HEK293T (cell line): ENCODE results near the gene TLE3.

Source experiments
- CTCF ChIA-PET: fragments of 350-600 bp; formaldehyde crosslinking; extraction: SDS; loops from one replicate; lab custom pipeline; 2021; ENCODE audit warnings: antibody characterized with exemption, inconsistent platforms; lab: Yijun Ruan, JAX
- POLR2A ChIA-PET: fragments of 350-600 bp; formaldehyde crosslinking; extraction: SDS; loops from one replicate; lab custom pipeline; 2020; ENCODE audit warnings: antibody characterized with exemption, inconsistent platforms; lab: Yijun Ruan, JAX
- DNase-seq: peaks from one replicate; pipeline ENCODE4 v3.0.0; 2012; ENCODE audit warnings: mixed read lengths; ENCODE audit errors: extremely low spot score
- ARNT ChIP-seq: fragments of 450-650 bp; IDR thresholded peaks from 2 replicates; pipeline ENCODE4 v1.6.1; 2017; ENCODE audit warnings: mild to moderate bottlenecking
- BHLHE40 ChIP-seq: fragments of 450-650 bp; IDR thresholded peaks from 2 replicates; pipeline ENCODE4 v1.6.1; 2016; ENCODE audit warnings: mild to moderate bottlenecking, moderate library complexity, borderline replicate concordance
- CTBP1 ChIP-seq: fragments of 450-650 bp; IDR thresholded peaks from 2 replicates; pipeline ENCODE4 v1.6.1; 2016; ENCODE audit warnings: borderline replicate concordance
- ELF4 ChIP-seq: fragments of 450-650 bp; IDR thresholded peaks from 2 replicates; pipeline ENCODE4 v1.6.1; 2017; ENCODE audit warnings: antibody characterized with exemption
- FOXA1 ChIP-seq: fragments of 450-650 bp; IDR thresholded peaks from 2 replicates; pipeline ENCODE4 v1.6.1; 2016; ENCODE audit warnings: mild to moderate bottlenecking
- FOXK2 ChIP-seq: fragments of 450-650 bp; IDR thresholded peaks from 2 replicates; pipeline ENCODE4 v1.6.1; 2016; ENCODE audit warnings: mild to moderate bottlenecking
- FOXM1 ChIP-seq: fragments of 450-650 bp; IDR thresholded peaks from 2 replicates; pipeline ENCODE4 v1.6.1; 2017; ENCODE audit warnings: mild to moderate bottlenecking, borderline replicate concordance
- HDGF ChIP-seq: fragments of 450-650 bp; IDR thresholded peaks from 2 replicates; pipeline ENCODE4 v1.6.1; 2017; ENCODE audit warnings: antibody characterized with exemption, borderline replicate concordance
- L3MBTL2 ChIP-seq: fragments of 450-650 bp; conservative IDR thresholded peaks from 2 replicates; pipeline ENCODE4 v1.6.1; 2016; ENCODE audit warnings: mild to moderate bottlenecking
- LEF1 ChIP-seq: fragments of 450-650 bp; IDR thresholded peaks from 2 replicates; pipeline ENCODE4 v1.6.1; 2017; ENCODE audit warnings: mild to moderate bottlenecking, borderline replicate concordance
- NFRKB ChIP-seq: fragments of 450-650 bp; IDR thresholded peaks from 2 replicates; pipeline ENCODE4 v1.6.1; 2016; ENCODE audit warnings: mild to moderate bottlenecking, moderate library complexity
- PKNOX1 ChIP-seq: fragments of 450-650 bp; IDR thresholded peaks from 2 replicates; pipeline ENCODE4 v1.6.1; 2016
- SP1 ChIP-seq: fragments of 450-650 bp; IDR thresholded peaks from 2 replicates; pipeline ENCODE4 v1.6.1; 2017
- SUZ12 ChIP-seq: fragments of 450-650 bp; IDR thresholded peaks from 2 replicates; pipeline ENCODE4 v1.6.1; 2016; ENCODE audit warnings: mild to moderate bottlenecking
- TARDBP ChIP-seq: fragments of 450-650 bp; IDR thresholded peaks from 2 replicates; pipeline ENCODE4 v1.6.1; 2016
- ZNF384 ChIP-seq: fragments of 450-650 bp; IDR thresholded peaks from 2 replicates; pipeline ENCODE4 v1.6.1; 2016

The TLE3 gene

GRCh38 chr15:70093481-70094319, 4.0 kb downstream of the TLE3 start:
- TF ChIP-seq ARNT (no peak), L3MBTL2 (no peak), FOXM1 (no peak), SP1 (no peak), HDGF (no peak), BHLHE40 (no peak), FOXA1 (no peak), ZNF384 (no peak), FOXK2 (no peak), SUZ12 (no peak), PKNOX1 (no peak), TARDBP (no peak), LEF1 (no peak), CTBP1 (no peak), ELF4 (no peak), NFRKB (no peak)
- DNase-seq = no peak
- CTCF ChIA-PET = interaction anchor here (0.6 kb wide), 2 partner anchors 40 to 95 kb away, joined by 3 read pairs; no protein-coding TSS in a partner anchor
- POLR2A ChIA-PET = interaction anchor here (1.4 to 1.7 kb wide), 2 partner anchors 31 to 91 kb away, joined by 3 to 4 read pairs; no protein-coding TSS in a partner anchor

GRCh38 chr15:70093070-70093469, 4.6 kb downstream of the TLE3 start:
- POLR2A ChIA-PET = interaction anchor here (1.1 to 1.4 kb wide), 2 partner anchors 15 to 30 kb away, joined by 3 read pairs; no protein-coding TSS in a partner anchor
- CTCF ChIA-PET = no interaction called here
- no peak for DNase-seq
- TF ChIP-seq FOXK2 (no peak), HDGF (no peak), NFRKB (no peak), ZNF384 (no peak)

GRCh38 chr15:70092464-70093027, 5.2 kb downstream of the TLE3 start:
- TF ChIP-seq BHLHE40 (no peak), SUZ12 (no peak), ARNT (no peak)
- ChIA-PET POLR2A (interaction anchor here (1.1 to 1.6 kb wide), 5 partner anchors 8 to 679 kb away, joined by 3 to 9 read pairs (median 3); partner anchors contain the start of gene KIF23), CTCF (no interaction called here)
- no peak for DNase-seq

- ChIA-PET CTCF (no interaction called here), POLR2A (interaction anchor here (0.9 to 1.6 kb wide), 6 partner anchors 8 to 678 kb away, joined by 3 to 9 read pairs (median 3); partner anchors contain the start of gene KIF23)
Measured at GRCh38 chr15:70091726-70092463, 5.8 kb downstream of the TLE3 start.

GRCh38 chr15:70090436-70091296, 7.1 kb downstream of the TLE3 start:
- no peak for DNase-seq
- TF ChIP-seq BHLHE40 = no peak
- no peak for TF ChIP-seq FOXA1
- no peak for TF ChIP-seq CTBP1
- TF ChIP-seq HDGF = no peak
- TF ChIP-seq PKNOX1 = no peak
- no peak for TF ChIP-seq L3MBTL2
- no peak for TF ChIP-seq FOXM1
- no peak for TF ChIP-seq FOXK2
- TF ChIP-seq SP1 = no peak
- TF ChIP-seq ZNF384 = no peak
- no peak for TF ChIP-seq LEF1
- TF ChIP-seq SUZ12 = no peak
- TF ChIP-seq ARNT = no peak
- TF ChIP-seq TARDBP = no peak
- TF ChIP-seq ELF4 = no peak
- no peak for TF ChIP-seq NFRKB
- POLR2A ChIA-PET = interaction anchor here (0.9 to 1.4 kb wide), 2 partner anchors 12 to 677 kb away, joined by 3 read pairs; partner anchors contain the start of gene KIF23
- CTCF ChIA-PET = interaction anchor here (0.5 to 0.6 kb wide), 2 partner anchors 29 to 422 kb away, joined by 5 to 6 read pairs; no protein-coding TSS in a partner anchor

More at GRCh38 chr15:70091726-70092463, 5.8 kb downstream of the TLE3 start:
- DNase-seq = no peak
- TF ChIP-seq SUZ12 (no peak), LEF1 (no peak), PKNOX1 (no peak), NFRKB (no peak), CTBP1 (no peak), FOXK2 (no peak), FOXA1 (no peak), ZNF384 (no peak), HDGF (no peak), ARNT (no peak), TARDBP (no peak), ELF4 (no peak), BHLHE40 (no peak), FOXM1 (no peak), SP1 (no peak), L3MBTL2 (no peak)
